ENCODE measurements around the gene DIDO1. TPM values are rescaled to one million over a fixed set of nuclear protein-coding genes. Genes with fewer than 3 reads are reported as not detected.
A peak's percentile ranks its signal among the peaks of the same experiment; 100 is the strongest.

Gene DIDO1
- total and polyA plus RNA-seq, 9 of the 15 experiments (the other 6 are each of a cell fraction or from before 2014, with no cell fraction given) = 4.4 to 46.8 (median 31.2) TPM

DNA sequence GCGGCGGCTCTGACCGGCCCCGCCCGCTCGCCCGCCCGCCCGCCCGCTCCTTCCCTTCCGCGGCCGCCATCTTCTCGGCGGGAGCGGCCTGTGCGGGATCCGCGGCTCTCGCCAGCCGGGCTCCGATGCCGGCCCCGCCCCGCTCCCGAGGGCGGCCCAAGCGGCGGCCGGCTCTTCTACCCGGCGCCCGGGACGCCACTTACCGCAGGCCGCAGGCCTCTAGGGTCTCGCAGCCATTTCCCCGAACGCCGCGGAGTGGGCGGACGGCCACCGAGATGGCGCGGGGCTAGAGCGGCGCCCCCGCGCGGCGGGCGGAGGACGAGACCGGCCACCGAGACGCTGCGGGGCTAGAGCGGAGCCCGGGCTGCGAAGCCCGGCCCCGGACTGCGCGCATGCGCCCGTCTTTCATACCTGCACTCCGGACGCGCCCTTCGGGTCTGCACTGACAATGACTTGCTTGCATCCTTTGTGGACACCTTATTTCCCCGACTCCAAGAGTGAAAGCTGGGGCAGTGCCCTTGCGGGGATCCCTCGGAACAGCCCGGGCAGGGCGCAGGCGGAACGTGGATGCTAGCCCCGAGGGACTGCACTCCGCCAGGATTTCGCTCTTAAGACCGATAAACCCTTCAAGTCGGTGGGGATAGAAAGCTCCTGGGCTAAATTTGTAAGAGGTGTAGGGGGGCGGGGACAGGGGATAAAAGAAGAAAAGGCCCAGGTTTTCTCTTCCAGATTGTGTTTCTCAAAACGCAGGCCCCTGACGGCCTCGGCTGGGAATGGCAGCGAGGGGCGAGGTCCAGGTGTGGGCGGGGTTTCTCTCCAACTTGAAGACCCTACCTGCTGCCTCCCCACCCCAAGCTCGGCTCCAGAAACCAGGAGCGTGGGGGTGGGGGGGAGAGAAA, at the start of gene DIDO1 (continued):
- TF ChIP-seq ZBTB40 (IDR thresholded peaks at IDR 0.05) (no peak), ZBTB40 (CRISPR knock-in tag; IDR thresholded peaks at IDR 0.05) (no peak), MTA3 (IDR thresholded peaks at IDR 0.05; ENCODE audit: borderline replicate concordance) (peak; percentile 51), NONO (IDR thresholded peaks at IDR 0.05; ENCODE audit: low read depth in 2 of 2, low read length in 1 of 2) (peak in 1 of 2 experiments; percentile 93; a peak in 3 of 4 replicates)
- TF ChIP-seq, protein P1, sequence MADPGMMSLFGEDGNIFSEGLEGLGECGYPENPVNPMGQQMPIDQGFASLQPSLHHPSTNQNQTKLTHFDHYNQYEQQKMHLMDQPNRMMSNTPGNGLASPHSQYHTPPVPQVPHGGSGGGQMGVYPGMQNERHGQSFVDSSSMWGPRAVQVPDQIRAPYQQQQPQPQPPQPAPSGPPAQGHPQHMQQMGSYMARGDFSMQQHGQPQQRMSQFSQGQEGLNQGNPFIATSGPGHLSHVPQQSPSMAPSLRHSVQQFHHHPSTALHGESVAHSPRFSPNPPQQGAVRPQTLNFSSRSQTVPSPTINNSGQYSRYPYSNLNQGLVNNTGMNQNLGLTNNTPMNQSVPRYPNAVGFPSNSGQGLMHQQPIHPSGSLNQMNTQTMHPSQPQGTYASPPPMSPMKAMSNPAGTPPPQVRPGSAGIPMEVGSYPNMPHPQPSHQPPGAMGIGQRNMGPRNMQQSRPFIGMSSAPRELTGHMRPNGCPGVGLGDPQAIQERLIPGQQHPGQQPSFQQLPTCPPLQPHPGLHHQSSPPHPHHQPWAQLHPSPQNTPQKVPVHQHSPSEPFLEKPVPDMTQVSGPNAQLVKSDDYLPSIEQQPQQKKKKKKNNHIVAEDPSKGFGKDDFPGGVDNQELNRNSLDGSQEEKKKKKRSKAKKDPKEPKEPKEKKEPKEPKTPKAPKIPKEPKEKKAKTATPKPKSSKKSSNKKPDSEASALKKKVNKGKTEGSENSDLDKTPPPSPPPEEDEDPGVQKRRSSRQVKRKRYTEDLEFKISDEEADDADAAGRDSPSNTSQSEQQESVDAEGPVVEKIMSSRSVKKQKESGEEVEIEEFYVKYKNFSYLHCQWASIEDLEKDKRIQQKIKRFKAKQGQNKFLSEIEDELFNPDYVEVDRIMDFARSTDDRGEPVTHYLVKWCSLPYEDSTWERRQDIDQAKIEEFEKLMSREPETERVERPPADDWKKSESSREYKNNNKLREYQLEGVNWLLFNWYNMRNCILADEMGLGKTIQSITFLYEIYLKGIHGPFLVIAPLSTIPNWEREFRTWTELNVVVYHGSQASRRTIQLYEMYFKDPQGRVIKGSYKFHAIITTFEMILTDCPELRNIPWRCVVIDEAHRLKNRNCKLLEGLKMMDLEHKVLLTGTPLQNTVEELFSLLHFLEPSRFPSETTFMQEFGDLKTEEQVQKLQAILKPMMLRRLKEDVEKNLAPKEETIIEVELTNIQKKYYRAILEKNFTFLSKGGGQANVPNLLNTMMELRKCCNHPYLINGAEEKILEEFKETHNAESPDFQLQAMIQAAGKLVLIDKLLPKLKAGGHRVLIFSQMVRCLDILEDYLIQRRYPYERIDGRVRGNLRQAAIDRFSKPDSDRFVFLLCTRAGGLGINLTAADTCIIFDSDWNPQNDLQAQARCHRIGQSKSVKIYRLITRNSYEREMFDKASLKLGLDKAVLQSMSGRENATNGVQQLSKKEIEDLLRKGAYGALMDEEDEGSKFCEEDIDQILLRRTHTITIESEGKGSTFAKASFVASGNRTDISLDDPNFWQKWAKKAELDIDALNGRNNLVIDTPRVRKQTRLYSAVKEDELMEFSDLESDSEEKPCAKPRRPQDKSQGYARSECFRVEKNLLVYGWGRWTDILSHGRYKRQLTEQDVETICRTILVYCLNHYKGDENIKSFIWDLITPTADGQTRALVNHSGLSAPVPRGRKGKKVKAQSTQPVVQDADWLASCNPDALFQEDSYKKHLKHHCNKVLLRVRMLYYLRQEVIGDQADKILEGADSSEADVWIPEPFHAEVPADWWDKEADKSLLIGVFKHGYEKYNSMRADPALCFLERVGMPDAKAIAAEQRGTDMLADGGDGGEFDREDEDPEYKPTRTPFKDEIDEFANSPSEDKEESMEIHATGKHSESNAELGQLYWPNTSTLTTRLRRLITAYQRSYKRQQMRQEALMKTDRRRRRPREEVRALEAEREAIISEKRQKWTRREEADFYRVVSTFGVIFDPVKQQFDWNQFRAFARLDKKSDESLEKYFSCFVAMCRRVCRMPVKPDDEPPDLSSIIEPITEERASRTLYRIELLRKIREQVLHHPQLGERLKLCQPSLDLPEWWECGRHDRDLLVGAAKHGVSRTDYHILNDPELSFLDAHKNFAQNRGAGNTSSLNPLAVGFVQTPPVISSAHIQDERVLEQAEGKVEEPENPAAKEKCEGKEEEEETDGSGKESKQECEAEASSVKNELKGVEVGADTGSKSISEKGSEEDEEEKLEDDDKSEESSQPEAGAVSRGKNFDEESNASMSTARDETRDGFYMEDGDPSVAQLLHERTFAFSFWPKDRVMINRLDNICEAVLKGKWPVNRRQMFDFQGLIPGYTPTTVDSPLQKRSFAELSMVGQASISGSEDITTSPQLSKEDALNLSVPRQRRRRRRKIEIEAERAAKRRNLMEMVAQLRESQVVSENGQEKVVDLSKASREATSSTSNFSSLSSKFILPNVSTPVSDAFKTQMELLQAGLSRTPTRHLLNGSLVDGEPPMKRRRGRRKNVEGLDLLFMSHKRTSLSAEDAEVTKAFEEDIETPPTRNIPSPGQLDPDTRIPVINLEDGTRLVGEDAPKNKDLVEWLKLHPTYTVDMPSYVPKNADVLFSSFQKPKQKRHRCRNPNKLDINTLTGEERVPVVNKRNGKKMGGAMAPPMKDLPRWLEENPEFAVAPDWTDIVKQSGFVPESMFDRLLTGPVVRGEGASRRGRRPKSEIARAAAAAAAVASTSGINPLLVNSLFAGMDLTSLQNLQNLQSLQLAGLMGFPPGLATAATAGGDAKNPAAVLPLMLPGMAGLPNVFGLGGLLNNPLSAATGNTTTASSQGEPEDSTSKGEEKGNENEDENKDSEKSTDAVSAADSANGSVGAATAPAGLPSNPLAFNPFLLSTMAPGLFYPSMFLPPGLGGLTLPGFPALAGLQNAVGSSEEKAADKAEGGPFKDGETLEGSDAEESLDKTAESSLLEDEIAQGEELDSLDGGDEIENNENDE (IDR thresholded peaks at IDR 0.05; ENCODE audit: low read depth, low read length) = no peak

Measured in K562 (cell line).